SKM-1 treated with dmso at 0.1 percent for 144 hours (cell line): Measurements from ENCODE around the gene IRX4.
"Not testable (repeated sequence)": the region's sequence is repeated elsewhere in the genome, so short reads cannot be mapped to it uniquely, and the experiment has no call there.

Experiments
- DNase-seq: peaks from one replicate; lab custom pipeline; 2025; ENCODE audit not compliant: unreplicated experiment; lab: John Stamatoyannopoulos, UW

The IRX4 gene

DNA sequence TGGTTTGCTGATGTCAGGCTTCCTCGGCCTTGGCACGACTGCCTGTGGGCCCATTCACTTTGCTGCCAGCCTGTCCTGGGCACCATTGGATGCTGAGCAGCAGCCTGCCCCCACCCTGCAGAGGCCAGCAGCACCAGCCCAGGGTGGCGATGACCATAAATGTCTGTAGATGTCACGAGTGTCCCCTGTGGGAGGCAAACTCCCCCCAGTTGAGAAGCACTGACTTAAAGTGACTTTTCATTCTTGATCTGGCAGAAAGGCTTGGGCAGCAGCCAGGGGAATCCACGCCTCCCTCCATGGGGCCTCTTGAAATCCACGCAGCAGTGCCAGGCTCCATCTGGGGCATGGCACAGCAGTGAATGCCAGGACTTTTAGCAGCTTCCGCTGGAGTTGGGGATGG lies 21.8 kb downstream of the IRX4 start:
- no peak for DNase-seq

DNA sequence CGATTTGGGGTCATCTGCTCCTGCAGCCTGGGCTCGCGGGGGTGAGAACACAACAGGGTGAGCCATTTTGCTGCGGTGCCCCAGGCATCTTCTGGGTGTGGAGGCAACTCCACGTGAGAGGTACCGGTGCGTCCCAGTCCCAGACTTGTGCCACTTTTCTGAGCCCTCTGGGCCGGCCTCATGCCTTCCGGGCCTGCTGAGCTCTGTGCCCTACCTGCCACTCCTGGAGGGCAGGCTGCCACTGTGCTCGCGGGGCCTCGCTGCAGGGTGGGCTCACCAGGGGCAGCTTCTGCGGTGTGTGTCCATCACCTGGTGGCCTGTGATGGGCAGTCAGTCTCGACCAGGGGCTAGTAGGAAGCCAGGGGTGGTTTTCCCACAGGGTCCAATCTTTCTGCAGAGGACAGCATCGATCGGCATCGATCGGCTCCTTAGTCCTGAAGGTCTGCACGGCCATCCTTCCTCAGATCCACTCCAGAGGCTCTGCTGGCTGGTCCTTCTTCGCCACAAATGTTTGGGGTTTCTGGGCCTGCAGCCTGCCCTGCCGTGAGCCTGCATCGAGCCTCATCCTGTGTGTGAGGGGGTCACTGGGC lies 22.6 kb downstream of the IRX4 start:
- DNase-seq = no peak

DNA sequence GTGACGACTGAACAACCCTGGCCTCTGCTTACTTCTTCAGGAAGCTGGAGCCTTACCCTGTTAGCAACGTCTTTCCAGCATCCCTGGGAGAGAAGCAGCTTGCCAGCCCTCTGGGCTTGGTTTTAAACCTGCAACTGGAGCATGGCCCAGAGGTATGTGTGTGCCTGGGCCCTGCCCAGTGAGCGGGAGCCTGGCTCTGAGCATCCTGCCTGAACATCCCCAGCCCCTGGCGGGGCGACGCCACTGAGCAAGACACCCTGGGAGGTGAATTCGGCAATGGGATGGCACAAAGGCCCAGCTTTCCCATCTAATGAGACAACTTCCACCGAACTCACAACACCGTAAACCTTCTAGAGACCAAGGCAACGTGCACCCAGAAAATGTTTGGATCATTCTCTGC lies 23.6 kb downstream of the IRX4 start:
- DNase-seq = no peak

DNA sequence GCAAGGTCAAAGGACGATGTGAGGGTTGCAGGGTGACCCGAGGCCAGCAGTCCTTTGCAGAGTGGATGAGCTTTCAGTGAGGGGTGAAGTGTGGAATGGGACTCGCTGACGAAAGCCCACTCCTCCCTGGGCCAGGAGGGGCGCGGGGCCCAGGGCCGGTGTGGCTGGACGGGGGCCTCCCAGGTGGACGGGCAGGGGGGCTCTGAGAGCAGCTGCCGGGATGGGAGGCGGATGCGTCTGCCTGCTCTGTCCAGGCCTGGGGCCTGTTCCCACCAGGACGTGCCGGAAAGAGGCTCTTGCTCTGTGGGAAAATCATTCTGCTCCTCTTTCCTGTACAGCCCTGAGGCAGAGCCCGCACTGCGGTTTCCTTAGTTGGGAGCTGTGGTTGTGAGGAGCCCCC lies 24.3 kb downstream of the IRX4 start:
- DNase-seq = no peak

DNA sequence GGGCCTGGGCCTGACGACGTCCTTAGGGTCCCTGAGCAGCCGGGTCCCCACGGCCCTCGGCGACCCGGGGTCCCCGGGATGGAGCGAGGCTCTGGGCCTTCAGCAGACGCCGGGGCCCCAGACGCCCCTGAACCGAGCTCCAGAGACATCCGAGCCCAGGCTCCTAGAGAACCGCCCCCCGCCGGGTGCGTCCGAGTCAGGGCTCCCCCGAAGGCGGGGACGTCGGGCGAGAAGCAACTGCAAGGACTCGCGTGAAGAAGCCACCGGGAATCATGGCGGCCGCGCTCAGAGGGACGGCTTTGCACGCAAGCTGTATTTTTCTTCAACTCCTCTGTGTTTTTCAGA lies 25.5 kb downstream of the IRX4 start:
- DNase-seq = no peak

DNA sequence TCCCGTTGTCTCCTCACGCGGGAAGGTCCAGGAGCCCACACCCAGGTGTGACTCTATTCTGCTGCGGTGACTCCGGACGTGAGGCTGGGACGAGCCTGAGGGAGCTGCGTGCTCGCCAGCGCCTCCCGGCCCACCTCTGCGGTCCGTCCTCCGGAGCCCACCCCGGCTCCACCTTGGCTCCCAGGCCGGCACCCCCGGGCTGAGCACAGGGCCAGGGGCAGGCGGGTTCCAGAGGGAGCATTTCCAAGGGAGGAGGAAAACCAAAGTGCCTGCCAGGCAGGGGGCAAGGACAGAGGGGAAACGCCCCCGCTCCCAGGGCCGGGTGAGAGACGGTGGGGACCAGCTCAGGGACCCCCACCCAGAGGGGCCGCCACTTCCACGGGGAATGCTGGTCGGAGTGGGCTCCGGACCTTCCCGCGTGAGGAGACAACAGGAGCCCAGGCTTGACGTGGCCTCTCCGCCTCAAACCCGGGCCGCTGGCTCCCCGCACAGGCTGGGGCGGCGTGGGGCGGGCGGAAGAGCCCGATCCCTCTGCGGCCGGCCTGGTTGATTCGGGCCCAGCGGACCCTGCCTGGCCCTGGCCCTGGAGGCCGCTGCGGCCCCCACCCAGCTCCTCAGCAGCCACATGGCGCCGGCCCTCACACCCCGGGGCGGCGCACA lies 26.0 kb downstream of the IRX4 start:
- no peak for DNase-seq

DNA sequence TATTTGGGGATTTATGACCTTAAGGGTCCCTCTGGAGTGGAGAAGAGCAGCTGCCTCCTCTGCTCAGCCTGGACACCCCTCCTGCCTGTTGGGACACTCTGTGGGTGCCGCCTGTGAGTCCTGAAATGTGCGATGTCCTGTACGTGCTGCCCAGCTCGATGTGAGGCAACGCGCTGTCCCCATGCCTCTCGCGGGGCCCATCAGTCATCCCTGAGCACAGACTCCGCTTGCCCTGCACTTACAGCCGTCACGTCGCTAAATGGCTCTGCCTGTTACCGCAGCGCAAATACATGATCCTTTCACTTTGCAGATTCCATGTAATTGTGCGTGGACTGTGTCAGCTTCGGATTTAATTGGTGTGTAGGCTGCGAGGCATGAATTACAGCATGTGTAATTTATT lies 27.1 kb downstream of the IRX4 start:
- no peak for DNase-seq

DNA sequence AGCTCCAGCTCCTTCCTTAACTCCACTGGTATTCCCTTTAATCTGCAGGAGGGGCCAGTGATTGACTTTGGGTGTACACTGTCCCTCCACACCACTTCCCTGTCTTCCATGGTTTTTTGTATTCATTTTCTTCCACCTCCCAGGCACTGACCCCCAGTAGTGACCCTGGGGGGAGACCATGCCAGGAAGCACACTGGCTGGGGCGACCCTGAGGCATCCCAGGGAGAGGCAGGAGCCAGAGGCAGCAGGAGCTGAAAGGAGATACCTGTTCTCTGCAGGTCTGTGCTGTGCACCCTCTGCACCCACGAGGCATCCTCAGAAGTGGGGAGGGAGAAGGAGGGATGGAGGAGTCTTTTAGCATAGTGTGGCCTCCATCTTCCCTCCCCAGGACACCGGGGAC lies 27.6 kb downstream of the IRX4 start:
- DNase-seq = no peak

DNA sequence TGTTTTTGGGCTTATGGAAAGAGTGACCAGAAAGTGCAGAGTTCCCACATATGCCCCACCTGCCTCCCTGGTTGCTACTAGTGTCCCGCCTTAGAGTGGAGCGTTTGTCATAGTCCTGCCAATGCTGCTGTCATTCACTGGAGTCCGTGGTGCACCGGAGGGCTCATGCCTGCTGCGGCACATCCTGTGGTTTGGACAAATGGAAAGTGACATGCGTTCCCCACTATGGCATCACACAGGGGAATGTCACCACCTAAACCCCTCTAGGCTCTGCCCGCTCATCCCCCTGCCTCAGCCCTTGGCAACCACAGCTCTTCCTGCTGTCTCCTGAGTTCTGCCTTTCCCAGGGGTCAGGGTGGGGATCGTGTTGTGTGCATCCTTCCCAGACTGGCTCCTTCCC lies 29.2 kb downstream of the IRX4 start:
- DNase-seq = no peak

DNA sequence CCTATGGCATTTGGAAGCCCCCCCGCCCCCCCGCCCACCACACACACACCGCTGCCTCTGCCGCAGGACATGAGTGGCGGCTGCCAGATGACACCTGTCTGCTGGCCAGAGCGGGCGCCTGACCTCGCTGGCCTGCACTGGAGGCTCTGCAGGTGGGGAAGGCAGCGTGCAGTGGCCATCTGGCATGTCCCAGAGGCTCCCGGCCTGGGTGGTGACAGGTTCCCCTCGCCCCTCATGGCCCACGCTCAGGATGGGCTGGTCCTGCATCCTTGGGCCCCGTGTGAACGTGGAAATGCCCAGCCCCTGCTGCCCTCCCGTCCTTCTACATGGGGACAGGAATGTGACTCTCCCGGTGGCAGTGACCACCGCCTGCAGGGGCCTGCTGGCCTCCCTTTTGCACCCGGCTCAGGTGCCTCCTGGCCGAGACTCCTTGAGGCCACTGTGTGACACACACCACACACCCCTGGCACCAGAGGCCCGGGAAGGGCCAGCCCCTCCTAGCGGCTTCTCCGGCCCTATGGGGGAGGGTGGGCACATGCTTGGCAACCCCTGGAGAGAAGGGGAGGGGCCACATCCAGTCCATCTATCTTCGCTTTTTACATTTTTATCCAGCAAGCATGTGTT lies 30.3 kb downstream of the IRX4 start:
- no peak for DNase-seq

DNA sequence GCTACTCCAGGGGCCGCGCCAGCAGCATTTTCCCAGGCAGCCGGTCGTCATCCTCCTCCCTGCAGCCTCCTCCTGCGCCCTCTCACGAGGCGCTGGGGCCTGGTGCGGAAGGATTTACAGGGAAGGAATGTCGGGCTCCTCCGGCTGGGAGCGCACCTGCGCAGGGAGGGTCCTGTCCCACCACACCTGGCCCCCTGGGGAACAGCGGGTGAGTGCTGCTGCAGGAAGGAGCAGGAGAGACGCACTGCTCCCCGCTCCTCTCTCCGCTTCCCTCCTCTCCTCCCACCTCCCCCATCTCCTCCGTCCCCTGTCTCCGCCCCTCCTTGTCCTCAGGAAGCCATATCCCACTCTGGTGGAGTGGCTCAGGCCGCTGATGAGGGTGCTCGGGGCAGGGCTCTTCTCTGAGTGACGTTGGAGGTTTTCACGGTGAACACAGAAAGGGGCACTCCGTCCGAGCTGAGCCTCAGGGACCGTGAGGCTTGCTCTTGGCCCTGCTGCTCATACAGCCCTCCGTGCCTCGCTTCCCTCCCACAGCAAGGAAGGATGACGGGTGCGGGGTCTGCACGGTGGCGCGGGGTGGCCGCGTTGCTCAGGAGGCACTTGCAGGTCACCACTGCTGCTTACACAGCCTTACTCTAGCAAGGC lies 31.3 kb downstream of the IRX4 start:
- DNase-seq = no peak

DNA sequence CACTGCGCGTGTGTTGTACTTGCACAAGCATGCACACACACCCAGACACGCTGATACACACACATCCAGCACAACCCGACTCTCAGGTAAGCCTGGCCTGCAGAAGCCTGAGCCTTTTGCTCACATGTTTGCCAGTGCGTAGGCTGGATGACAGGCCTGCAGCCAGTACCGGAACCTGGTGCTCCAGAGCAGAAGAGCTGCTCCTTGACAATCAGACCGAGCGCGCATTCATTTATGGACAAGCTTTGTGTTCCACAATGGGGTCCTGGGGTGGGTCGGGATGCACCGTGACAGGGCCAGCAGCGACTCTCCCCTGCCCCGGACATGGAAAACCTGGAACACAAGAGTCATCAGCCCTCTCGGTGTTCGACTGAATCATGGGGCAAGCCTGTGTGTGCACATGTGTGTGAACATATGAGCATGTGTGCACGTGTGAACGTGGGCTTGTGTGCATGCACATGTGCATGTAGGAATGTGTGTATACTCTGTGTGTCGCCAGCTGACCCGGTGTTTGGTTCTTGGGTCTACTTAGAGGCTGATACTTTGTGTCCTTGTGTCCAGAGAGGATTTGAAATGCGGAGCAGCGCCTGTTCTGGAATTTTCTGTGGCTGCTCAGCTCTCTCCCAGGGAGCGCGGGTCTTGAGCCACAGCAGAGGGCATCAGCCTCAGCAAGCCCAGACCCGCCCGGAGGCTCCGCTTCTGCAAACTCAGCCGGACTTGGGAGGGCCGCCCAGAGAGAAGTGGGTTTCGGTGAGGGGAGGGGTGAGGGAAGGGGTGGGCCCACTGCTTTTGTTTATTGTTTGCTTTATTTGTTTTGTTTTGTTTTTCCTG lies 32.2 kb downstream of the IRX4 start:
- DNase-seq = no peak

DNA sequence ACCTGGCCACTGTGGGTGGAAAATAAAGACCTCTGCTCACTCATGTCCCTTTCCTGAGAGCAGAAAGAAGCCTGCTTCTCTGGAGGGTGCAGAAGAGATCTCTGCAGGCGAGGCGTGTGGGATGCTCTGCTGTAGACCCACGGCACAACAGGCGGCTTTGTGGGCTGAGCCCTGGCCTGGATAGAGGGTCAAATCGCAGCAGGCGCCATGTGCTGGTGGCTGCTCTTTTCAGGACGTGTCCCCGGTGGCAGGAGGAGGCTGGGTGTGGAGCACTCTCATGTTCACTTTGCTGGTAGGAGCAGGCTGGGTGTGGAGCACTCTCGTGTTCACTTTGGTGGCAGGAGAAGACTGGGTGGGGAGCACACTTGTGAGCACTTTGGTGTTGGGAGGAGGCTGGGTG lies 35.1 kb downstream of the IRX4 start:
- no peak for DNase-seq

DNA sequence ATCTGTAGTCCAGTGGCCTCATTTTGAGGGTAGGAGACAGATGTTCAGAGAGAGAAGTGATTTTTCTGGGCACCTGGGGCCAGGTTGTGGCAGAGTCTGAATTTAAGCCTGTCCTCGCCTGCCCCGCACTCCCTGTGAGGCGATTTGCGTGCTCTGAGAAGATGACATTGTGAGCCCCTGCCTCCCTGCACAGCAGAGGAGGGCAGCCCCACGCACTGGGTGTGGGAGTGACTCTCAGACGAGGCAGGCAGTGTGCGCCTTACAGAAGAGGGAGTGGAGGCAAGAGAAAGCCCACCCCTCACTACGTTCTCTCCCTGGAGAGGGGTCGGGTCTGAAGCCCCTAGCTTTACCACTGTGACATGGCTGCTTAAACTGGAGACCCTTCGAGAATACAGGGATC lies 35.7 kb downstream of the IRX4 start:
- DNase-seq = no peak

DNA sequence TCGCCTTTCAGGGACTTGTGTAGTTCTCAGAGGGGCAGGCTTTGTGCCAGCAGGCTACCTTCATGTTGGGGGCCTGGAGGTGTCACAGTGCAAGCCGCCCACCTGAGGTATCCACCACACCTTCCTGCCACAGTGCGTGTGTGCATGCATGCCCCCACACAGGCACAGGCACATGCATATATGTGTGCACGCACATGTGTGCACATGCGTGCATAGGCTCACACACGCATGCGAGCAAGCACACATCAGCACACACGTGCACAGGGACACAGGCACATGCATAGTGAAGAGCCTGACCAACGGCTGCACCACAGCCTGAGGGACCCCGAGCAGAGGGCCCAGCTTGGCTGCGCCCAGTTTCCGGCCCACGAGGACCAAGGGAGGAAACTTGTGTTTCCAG lies 36.1 kb downstream of the IRX4 start:
- no peak for DNase-seq

DNA sequence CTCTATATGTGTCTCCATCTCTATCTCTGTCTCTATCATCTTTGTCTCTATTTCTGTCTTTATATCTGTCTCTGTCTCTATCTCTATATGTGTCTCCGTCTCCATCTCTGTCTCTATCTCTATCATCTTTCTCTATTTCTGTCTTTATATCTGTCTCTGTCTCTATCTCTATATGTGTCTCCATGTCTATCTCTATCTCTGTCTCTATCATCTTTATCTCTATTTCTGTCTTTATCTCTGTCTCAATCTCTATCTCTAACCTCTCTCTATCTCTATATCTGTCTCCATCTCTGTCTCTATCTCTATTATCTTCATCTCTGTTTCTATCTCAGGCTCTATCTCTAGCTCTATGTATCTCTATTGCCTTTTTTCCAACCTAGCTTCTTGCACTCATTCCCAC lies 37.0 kb downstream of the IRX4 start:
- no peak for DNase-seq

DNA sequence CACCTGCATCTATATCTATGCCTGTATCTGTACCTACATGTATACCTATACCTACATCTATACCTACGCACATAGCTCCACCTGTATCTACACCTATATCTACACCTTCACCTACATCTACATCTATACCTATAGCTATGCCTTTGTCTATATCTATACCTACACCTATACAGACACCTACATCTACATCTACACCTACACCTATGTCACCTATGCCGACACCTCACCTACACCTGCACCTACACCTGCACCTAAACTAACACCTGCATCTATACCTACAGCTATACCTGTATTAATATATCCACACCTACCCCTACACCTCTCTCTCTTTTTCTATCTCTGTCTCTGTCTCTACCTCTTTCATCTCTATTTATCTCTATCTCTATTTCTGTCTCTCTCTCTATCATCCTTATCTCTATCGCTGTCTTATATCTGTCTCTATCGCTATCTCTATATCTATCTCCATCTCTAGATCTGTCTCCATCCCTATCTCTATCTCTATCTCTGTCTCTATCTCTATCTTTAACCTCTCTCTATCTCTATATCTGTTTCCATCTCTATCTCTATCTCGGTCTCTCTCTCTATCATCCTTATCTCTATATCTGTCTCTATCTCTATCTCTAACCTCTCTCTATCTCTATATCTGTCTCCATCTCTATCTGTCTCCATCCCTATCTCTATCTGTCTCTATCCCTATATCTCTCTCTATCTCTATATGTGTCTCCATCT lies 37.9 kb downstream of the IRX4 start:
- DNase-seq = no peak

DNA sequence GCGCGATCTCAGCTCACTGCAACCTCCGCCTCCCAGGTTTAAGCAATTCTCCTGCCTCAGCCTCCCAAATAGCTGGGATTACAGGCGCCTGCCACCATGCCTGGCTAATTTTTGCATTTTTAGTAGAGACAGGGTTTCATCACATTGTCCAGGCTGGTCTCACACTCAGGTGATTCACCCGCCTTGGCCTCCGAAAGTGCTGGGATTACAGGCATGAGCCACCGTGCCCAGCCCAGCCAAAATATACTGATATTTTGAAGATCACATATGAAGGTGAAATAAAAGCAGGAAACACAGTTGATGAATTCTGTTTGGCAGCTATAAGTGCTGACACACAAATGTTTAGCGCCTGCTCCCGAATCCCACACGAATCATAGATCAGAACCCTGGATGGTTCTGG lies 39.0 kb downstream of the IRX4 start:
- not testable (repeated sequence) for DNase-seq

DNA sequence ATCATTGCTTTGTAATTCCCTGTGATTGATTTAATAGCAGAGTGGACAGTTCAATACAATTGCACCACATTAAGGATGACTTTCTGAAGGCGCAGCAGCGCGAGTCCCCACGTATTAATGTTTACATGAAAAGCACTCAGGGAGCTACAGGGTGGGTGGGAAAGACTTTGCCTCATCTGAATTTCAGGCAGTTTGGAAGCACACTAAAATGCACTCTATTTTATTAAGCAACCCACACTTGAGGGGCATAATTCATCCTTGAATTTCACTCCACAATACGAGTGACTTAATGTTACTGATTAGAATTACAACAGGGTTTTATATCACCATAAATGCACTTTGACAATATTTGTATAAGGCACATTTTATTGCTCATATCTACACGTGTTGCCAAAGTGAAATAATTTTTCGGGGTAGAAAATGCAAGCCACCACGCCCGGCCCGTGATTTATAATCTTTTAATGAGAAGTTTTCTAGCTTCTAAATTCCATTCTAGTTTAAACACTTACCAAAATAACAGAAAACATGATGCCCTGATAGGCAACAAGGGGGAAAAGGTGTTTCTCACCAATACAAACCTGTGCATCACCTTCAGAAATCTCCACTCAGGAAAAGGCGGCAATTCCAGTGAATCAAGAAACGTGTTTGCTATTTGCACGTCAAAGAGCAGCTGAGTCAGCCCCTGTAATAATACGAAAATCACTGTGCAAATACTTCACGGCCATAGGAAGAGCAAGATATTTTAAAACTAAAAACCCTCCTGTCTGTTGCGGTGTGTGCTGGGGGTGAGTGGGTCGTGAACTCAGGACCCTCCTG lies 40.5 kb downstream of the IRX4 start:
- DNase-seq = no peak
